NCI-H2107 treated with DMSO at 0.1 percent for 48 hours (cell line): ENCODE measurements around the gene DNAJB6.

ENCODE experiments used
- DNase-seq: peaks from one replicate; lab custom pipeline; 2025; ENCODE audit not compliant: unreplicated experiment; lab: John Stamatoyannopoulos, UW

DNAJB6 gene

GRCh38 chr7:157394246-157395191, 57.7 kb downstream of the DNAJB6 start:
- DNase-seq: no peak

- DNase-seq: no peak
Observed at GRCh38 chr7:157395206-157395605, 58.4 kb downstream of the DNAJB6 start.

GRCh38 chr7:157396316-157397035, 59.7 kb downstream of the DNAJB6 start:
- no peak for DNase-seq

- DNase-seq: no peak
Observed at GRCh38 chr7:157397036-157397720, 60.4 kb downstream of the DNAJB6 start.

GRCh38 chr7:157397731-157398691, 61.2 kb downstream of the DNAJB6 start:
- DNase-seq: peak; percentile 46

- DNase-seq: no peak
Observed at GRCh38 chr7:157399086-157399687, 62.4 kb downstream of the DNAJB6 start.

GRCh38 chr7:157400171-157400860, 63.5 kb downstream of the DNAJB6 start:
- no peak for DNase-seq

GRCh38 chr7:157401567-157402387, 65.0 kb downstream of the DNAJB6 start:
- DNase-seq: no peak

- DNase-seq: no peak
Observed at GRCh38 chr7:157402388-157402703, 65.5 kb downstream of the DNAJB6 start.

GRCh38 chr7:157402911-157403534, 66.2 kb downstream of the DNAJB6 start:
- no peak for DNase-seq

- DNase-seq: no peak
Observed at GRCh38 chr7:157403646-157404401, 67.0 kb downstream of the DNAJB6 start.

GRCh38 chr7:157404845-157405481, 68.2 kb downstream of the DNAJB6 start:
- no peak for DNase-seq

- DNase-seq: no peak
Observed at GRCh38 chr7:157405501-157405900, 68.7 kb downstream of the DNAJB6 start.

GRCh38 chr7:157405914-157406810, 69.4 kb downstream of the DNAJB6 start:
- no peak for DNase-seq

GRCh38 chr7:157406971-157407370, 70.2 kb downstream of the DNAJB6 start:
- DNase-seq: no peak
